Measurements from ENCODE around the gene APAF1. TPM values are rescaled to one million over a fixed set of nuclear protein-coding genes. Genes with fewer than 3 reads are reported as not detected.

APAF1 gene
- total and polyA plus RNA-seq, 2 donors from 2014 or later = 4.6 to 16.1 TPM

GRCh38 chr12:98769068-98769467 lies 124.0 kb downstream of the APAF1 start:
- DNase-seq (no peak), FAIRE-seq (no peak)
- TF ChIP-seq, protein P1, sequence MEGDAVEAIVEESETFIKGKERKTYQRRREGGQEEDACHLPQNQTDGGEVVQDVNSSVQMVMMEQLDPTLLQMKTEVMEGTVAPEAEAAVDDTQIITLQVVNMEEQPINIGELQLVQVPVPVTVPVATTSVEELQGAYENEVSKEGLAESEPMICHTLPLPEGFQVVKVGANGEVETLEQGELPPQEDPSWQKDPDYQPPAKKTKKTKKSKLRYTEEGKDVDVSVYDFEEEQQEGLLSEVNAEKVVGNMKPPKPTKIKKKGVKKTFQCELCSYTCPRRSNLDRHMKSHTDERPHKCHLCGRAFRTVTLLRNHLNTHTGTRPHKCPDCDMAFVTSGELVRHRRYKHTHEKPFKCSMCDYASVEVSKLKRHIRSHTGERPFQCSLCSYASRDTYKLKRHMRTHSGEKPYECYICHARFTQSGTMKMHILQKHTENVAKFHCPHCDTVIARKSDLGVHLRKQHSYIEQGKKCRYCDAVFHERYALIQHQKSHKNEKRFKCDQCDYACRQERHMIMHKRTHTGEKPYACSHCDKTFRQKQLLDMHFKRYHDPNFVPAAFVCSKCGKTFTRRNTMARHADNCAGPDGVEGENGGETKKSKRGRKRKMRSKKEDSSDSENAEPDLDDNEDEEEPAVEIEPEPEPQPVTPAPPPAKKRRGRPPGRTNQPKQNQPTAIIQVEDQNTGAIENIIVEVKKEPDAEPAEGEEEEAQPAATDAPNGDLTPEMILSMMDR (IDR thresholded peaks at IDR 0.05; ENCODE audit: borderline replicate concordance, extremely low read depth, insufficient read depth) = no peak
- Histone ChIP-seq H3K4me1 (ENCODE audit: control insufficient read depth in 2 of 3, insufficient read depth in 2 of 3, low read depth in 1 of 3, low read length in 3 of 3) (no peaks in the 10 kb centered on the region), H3K9ac (ENCODE audit: low read length in 3 of 3) (no peak overlapping the region), H3K9me3 (ENCODE audit: control insufficient read depth in 2 of 3, insufficient read depth in 1 of 3, low read length in 3 of 3) (no peaks in the 10 kb centered on the region), H3K4me3 (ENCODE audit: low read length in 3 of 3) (no peak overlapping the region), H3K36me3 (ENCODE audit: control insufficient read depth in 2 of 3, insufficient read depth in 3 of 3, low read length in 3 of 3) (no peaks in the 10 kb centered on the region), H3K27ac (ENCODE audit: low read depth in 2 of 2, low read length in 2 of 2) (no peak overlapping the region), H3K27me3 (ENCODE audit: control insufficient read depth, insufficient read depth, low read length) (no peaks in the 10 kb centered on the region)
- intact Hi-C loops (cut with DNase I) = no loop called here

GRCh38 chr12:98770230-98770629 lies 125.1 kb downstream of the APAF1 start:
- TF ChIP-seq, protein P1 (IDR thresholded peaks at IDR 0.05; ENCODE audit: borderline replicate concordance, extremely low read depth, insufficient read depth) = no peak
- Histone ChIP-seq H3K4me3 (ENCODE audit: low read length in 3 of 3) (no peak overlapping the region), H3K27me3 (ENCODE audit: control insufficient read depth, insufficient read depth, low read length) (no peaks in the 10 kb centered on the region), H3K36me3 (ENCODE audit: control insufficient read depth in 2 of 3, insufficient read depth in 3 of 3, low read length in 3 of 3) (no peaks in the 10 kb centered on the region), H3K4me1 (ENCODE audit: control insufficient read depth in 2 of 3, insufficient read depth in 2 of 3, low read depth in 1 of 3, low read length in 3 of 3) (no peaks in the 10 kb centered on the region), H3K9me3 (ENCODE audit: control insufficient read depth in 2 of 3, insufficient read depth in 1 of 3, low read length in 3 of 3) (no peaks in the 10 kb centered on the region), H3K9ac (ENCODE audit: low read length in 3 of 3) (no peak overlapping the region), H3K27ac (ENCODE audit: low read depth in 2 of 2, low read length in 2 of 2) (no peak overlapping the region)
- intact Hi-C loops (cut with DNase I) = no loop called here
- no peak for FAIRE-seq
- no peak for DNase-seq

GRCh38 chr12:98771811-98772752 lies 127.0 kb downstream of the APAF1 start:
- FAIRE-seq = no peak
- DNase-seq = no peak
- Histone ChIP-seq H3K4me3 (ENCODE audit: low read length in 3 of 3) (no peak overlapping the region), H3K36me3 (ENCODE audit: control insufficient read depth in 2 of 3, insufficient read depth in 3 of 3, low read length in 3 of 3) (no peaks in the 10 kb centered on the region), H3K4me1 (ENCODE audit: control insufficient read depth in 2 of 3, insufficient read depth in 2 of 3, low read depth in 1 of 3, low read length in 3 of 3) (no peaks in the 10 kb centered on the region), H3K27me3 (ENCODE audit: control insufficient read depth, insufficient read depth, low read length) (no peaks in the 10 kb centered on the region), H3K9ac (ENCODE audit: low read length in 3 of 3) (no peak overlapping the region), H3K9me3 (ENCODE audit: control insufficient read depth in 2 of 3, insufficient read depth in 1 of 3, low read length in 3 of 3) (no peaks in the 10 kb centered on the region), H3K27ac (ENCODE audit: low read depth in 2 of 2, low read length in 2 of 2) (no peak overlapping the region)
- intact Hi-C loops (cut with DNase I) = no loop called here
- TF ChIP-seq, protein P1 (IDR thresholded peaks at IDR 0.05; ENCODE audit: borderline replicate concordance, extremely low read depth, insufficient read depth) = no peak

Measured in kidney (tissue), 14 donors.